Measurements from ENCODE around the gene WDPCP. TPM values are rescaled to one million over a fixed set of nuclear protein-coding genes. Genes with fewer than 3 reads are reported as not detected.

Gene WDPCP
- total and polyA plus RNA-seq, 2 donors: 3.8 to 49.2 TPM

- H3K27ac ChIP-seq (ENCODE audit: low read depth): no peak overlapping the region
- H3K36me3 ChIP-seq (ENCODE audit: insufficient read depth): no peaks in the 10 kb centered on the region
- H3K4me3 ChIP-seq (ENCODE audit: low read depth, low read length): no peak overlapping the region
- 92% methylated on average over 1 of the region's 1 CpG for WGBS
- DNase-seq (ENCODE audit: extremely low spot score): no peak
- no peaks in the 10 kb centered on the region for H3K4me1 ChIP-seq (ENCODE audit: insufficient read depth)
Observed at GRCh38 chr2:63131196-63131595, 457.1 kb downstream of the WDPCP start.

- H3K27ac ChIP-seq (ENCODE audit: low read depth): no peak overlapping the region
- no peaks in the 10 kb centered on the region for H3K36me3 ChIP-seq (ENCODE audit: insufficient read depth)
- DNase-seq (ENCODE audit: extremely low spot score): no peak
- 90% methylated on average over 4 of the region's 4 CpGs for WGBS
- H3K4me1 ChIP-seq (ENCODE audit: insufficient read depth): no peaks in the 10 kb centered on the region
- no peak overlapping the region for H3K4me3 ChIP-seq (ENCODE audit: low read depth, low read length)
Observed at GRCh38 chr2:63127594-63127993, 460.7 kb downstream of the WDPCP start.

GRCh38 chr2:63124850-63125249 lies 463.4 kb downstream of the WDPCP start:
- no peaks in the 10 kb centered on the region for H3K36me3 ChIP-seq (ENCODE audit: insufficient read depth)
- WGBS: 79% methylated on average over 3 of the region's 3 CpGs
- H3K27ac ChIP-seq (ENCODE audit: low read depth): no peak overlapping the region
- no peak overlapping the region for H3K4me3 ChIP-seq (ENCODE audit: low read depth, low read length)
- H3K4me1 ChIP-seq (ENCODE audit: insufficient read depth): no peaks in the 10 kb centered on the region
- DNase-seq (ENCODE audit: extremely low spot score): no peak

- no peak overlapping the region for H3K27ac ChIP-seq (ENCODE audit: low read depth)
- no peak for DNase-seq (ENCODE audit: extremely low spot score)
- H3K4me3 ChIP-seq (ENCODE audit: low read depth, low read length): no peak overlapping the region
- H3K36me3 ChIP-seq (ENCODE audit: insufficient read depth): no peaks in the 10 kb centered on the region
- 72% methylated on average over 2 of the region's 2 CpGs for WGBS
- no peaks in the 10 kb centered on the region for H3K4me1 ChIP-seq (ENCODE audit: insufficient read depth)
Observed at GRCh38 chr2:63124218-63124617, 464.1 kb downstream of the WDPCP start.

- no peak for DNase-seq (ENCODE audit: extremely low spot score)
- WGBS: 94% methylated on average over 3 of the region's 3 CpGs
- no peak overlapping the region for H3K27ac ChIP-seq (ENCODE audit: low read depth)
- H3K4me3 ChIP-seq (ENCODE audit: low read depth, low read length): no peak overlapping the region
- no peaks in the 10 kb centered on the region for H3K36me3 ChIP-seq (ENCODE audit: insufficient read depth)
- H3K4me1 ChIP-seq (ENCODE audit: insufficient read depth): no peaks in the 10 kb centered on the region
Observed at GRCh38 chr2:63122921-63123320, 465.4 kb downstream of the WDPCP start.

GRCh38 chr2:63121055-63121834 lies 467.0 kb downstream of the WDPCP start:
- H3K36me3 ChIP-seq (ENCODE audit: insufficient read depth): no peaks in the 10 kb centered on the region
- no peaks in the 10 kb centered on the region for H3K4me1 ChIP-seq (ENCODE audit: insufficient read depth)
- no peak overlapping the region for H3K4me3 ChIP-seq (ENCODE audit: low read depth, low read length)
- 94% methylated on average over 5 of the region's 5 CpGs for WGBS
- no peak for DNase-seq (ENCODE audit: extremely low spot score)
- H3K27ac ChIP-seq (ENCODE audit: low read depth): no peak overlapping the region

GRCh38 chr2:63118821-63119220 lies 469.5 kb downstream of the WDPCP start:
- Histone ChIP-seq H3K36me3 (ENCODE audit: insufficient read depth) (no peaks in the 10 kb centered on the region), H3K27ac (ENCODE audit: low read depth) (no peak overlapping the region), H3K4me3 (ENCODE audit: low read depth, low read length) (no peak overlapping the region), H3K4me1 (ENCODE audit: insufficient read depth) (no peaks in the 10 kb centered on the region)
- DNase-seq (ENCODE audit: extremely low spot score): no peak
- WGBS: 96% methylated on average over 2 of the region's 2 CpGs

- Histone ChIP-seq H3K4me1 (ENCODE audit: insufficient read depth) (no peaks in the 10 kb centered on the region), H3K4me3 (ENCODE audit: low read depth, low read length) (no peak overlapping the region), H3K36me3 (ENCODE audit: insufficient read depth) (no peaks in the 10 kb centered on the region), H3K27ac (ENCODE audit: low read depth) (no peak overlapping the region)
- WGBS: 97% methylated on average over 1 of the region's 1 CpG
- DNase-seq (ENCODE audit: extremely low spot score): no peak
Observed at GRCh38 chr2:63104482-63104881, 483.8 kb downstream of the WDPCP start.

- 89% methylated on average over 2 of the region's 2 CpGs for WGBS
- Histone ChIP-seq H3K27ac (ENCODE audit: low read depth) (no peak overlapping the region), H3K4me1 (ENCODE audit: insufficient read depth) (no peaks in the 10 kb centered on the region), H3K36me3 (ENCODE audit: insufficient read depth) (no peaks in the 10 kb centered on the region), H3K4me3 (ENCODE audit: low read depth, low read length) (no peak overlapping the region)
- no peak for DNase-seq (ENCODE audit: extremely low spot score)
Observed at GRCh38 chr2:63101954-63102353, 486.3 kb downstream of the WDPCP start.

GRCh38 chr2:63099032-63099431 lies 489.2 kb downstream of the WDPCP start:
- DNase-seq (ENCODE audit: extremely low spot score): no peak
- 85% methylated on average over 1 of the region's 1 CpG for WGBS
- H3K4me1 ChIP-seq (ENCODE audit: insufficient read depth): no peaks in the 10 kb centered on the region
- no peaks in the 10 kb centered on the region for H3K36me3 ChIP-seq (ENCODE audit: insufficient read depth)
- no peak overlapping the region for H3K27ac ChIP-seq (ENCODE audit: low read depth)
- H3K4me3 ChIP-seq (ENCODE audit: low read depth, low read length): no peak overlapping the region

GRCh38 chr2:63096491-63096890 lies 491.8 kb downstream of the WDPCP start:
- H3K27ac ChIP-seq (ENCODE audit: low read depth): no peak overlapping the region
- no peaks in the 10 kb centered on the region for H3K36me3 ChIP-seq (ENCODE audit: insufficient read depth)
- WGBS: 21% methylated on average over 1 of the region's 1 CpG
- DNase-seq (ENCODE audit: extremely low spot score): no peak
- H3K4me1 ChIP-seq (ENCODE audit: insufficient read depth): no peaks in the 10 kb centered on the region
- H3K4me3 ChIP-seq (ENCODE audit: low read depth, low read length): no peak overlapping the region

- WGBS: 85% methylated on average over 1 of the region's 1 CpG
- no peaks in the 10 kb centered on the region for H3K36me3 ChIP-seq (ENCODE audit: insufficient read depth)
- no peak overlapping the region for H3K27ac ChIP-seq (ENCODE audit: low read depth)
- no peaks in the 10 kb centered on the region for H3K4me1 ChIP-seq (ENCODE audit: insufficient read depth)
- no peak for DNase-seq (ENCODE audit: extremely low spot score)
- no peak overlapping the region for H3K4me3 ChIP-seq (ENCODE audit: low read depth, low read length)
Observed at GRCh38 chr2:63093502-63093901, 494.8 kb downstream of the WDPCP start.

GRCh38 chr2:63092857-63093256 lies 495.4 kb downstream of the WDPCP start:
- no peak overlapping the region for H3K4me3 ChIP-seq (ENCODE audit: low read depth, low read length)
- H3K4me1 ChIP-seq (ENCODE audit: insufficient read depth): no peaks in the 10 kb centered on the region
- no peak for DNase-seq (ENCODE audit: extremely low spot score)
- H3K36me3 ChIP-seq (ENCODE audit: insufficient read depth): no peaks in the 10 kb centered on the region
- H3K27ac ChIP-seq (ENCODE audit: low read depth): no peak overlapping the region
- 0% methylated on average over 1 of the region's 1 CpG for WGBS

- H3K36me3 ChIP-seq (ENCODE audit: insufficient read depth): no peaks in the 10 kb centered on the region
- H3K4me1 ChIP-seq (ENCODE audit: insufficient read depth): no peaks in the 10 kb centered on the region
- no peak for DNase-seq (ENCODE audit: extremely low spot score)
- no peak overlapping the region for H3K4me3 ChIP-seq (ENCODE audit: low read depth, low read length)
- H3K27ac ChIP-seq (ENCODE audit: low read depth): no peak overlapping the region
- WGBS: 77% methylated on average over 1 of the region's 1 CpG
Observed at GRCh38 chr2:63092401-63092800, 495.9 kb downstream of the WDPCP start.

GRCh38 chr2:63086687-63087086 lies 501.6 kb downstream of the WDPCP start:
- WGBS: 42% methylated on average over 1 of the region's 1 CpG
- H3K4me3 ChIP-seq (ENCODE audit: low read depth, low read length): no peak overlapping the region
- H3K4me1 ChIP-seq (ENCODE audit: insufficient read depth): no peaks in the 10 kb centered on the region
- no peak for DNase-seq (ENCODE audit: extremely low spot score)
- H3K27ac ChIP-seq (ENCODE audit: low read depth): no peak overlapping the region
- H3K36me3 ChIP-seq (ENCODE audit: insufficient read depth): no peaks in the 10 kb centered on the region

Measured in urinary bladder (tissue), 4 donors.